SU-DHL-6 (cell line): ENCODE measurements around the gene NEGR1.

Source experiments
- H2AFZ ChIP-seq: fragments of 200-600 bp; sonication (generic); 2 replicates; pipeline ENCODE4 v1.6.1; 2014; ENCODE audit warnings: low read depth, mild to moderate bottlenecking, moderate library complexity, mixed read lengths, antibody characterized with exemption, low read length; ENCODE audit not compliant: severe bottlenecking
- H3F3A ChIP-seq: fragments of 200-600 bp; shearing (Covaris generic); 2 replicates; pipeline ENCODE4 v1.6.0; 2016; ENCODE audit warnings: antibody characterized with exemption, mild to moderate bottlenecking; ENCODE audit not compliant: insufficient read depth
- H3K27ac ChIP-seq: fragments of 200-600 bp; sonication (generic); 2 replicates; pipeline ENCODE4 v1.5.1; 2016; ENCODE audit warnings: low read depth, mild to moderate bottlenecking, low read length, moderate library complexity, mixed read lengths
- H3K27me3 ChIP-seq: fragments of 200-600 bp; sonication (generic), shearing (Covaris generic); 2 replicates; pipeline ENCODE4 v1.6.0; 2014; ENCODE audit warnings: mild to moderate bottlenecking, low read length
- H3K36me3 ChIP-seq: fragments of 200-600 bp; sonication (generic); 2 replicates; pipeline ENCODE4 v1.6.1; 2014; ENCODE audit warnings: mild to moderate bottlenecking, low read length, mixed read lengths
- H3K4me2 ChIP-seq: fragments of 300-600, 200-600 bp; shearing (Covaris generic), sonication (generic); 2 replicates; pipeline ENCODE4 v1.6.0; 2014; ENCODE audit warnings: low read length, low read depth, mild to moderate bottlenecking; ENCODE audit not compliant: poor library complexity, severe bottlenecking
- H3K4me3 ChIP-seq: fragments of 200-600 bp; sonication (generic); 2 replicates; pipeline ENCODE4 v1.5.1; 2014; ENCODE audit warnings: antibody characterized with exemption, low read length, mild to moderate bottlenecking, mixed read lengths; ENCODE audit not compliant: insufficient read depth, poor library complexity, severe bottlenecking
- H3K79me2 ChIP-seq: fragments of 200-600 bp; sonication (generic); 2 replicates; pipeline ENCODE4 v1.6.1; 2014; ENCODE audit warnings: mild to moderate bottlenecking, low read length, moderate library complexity; ENCODE audit not compliant: insufficient read depth
- H3K9ac ChIP-seq: fragments of 200-600 bp; sonication (generic); 2 replicates; pipeline ENCODE4 v1.7.0; 2014; ENCODE audit warnings: mild to moderate bottlenecking, low read length
- H3K9me2 ChIP-seq: fragments of 200-600 bp; sonication (generic); replicated peaks from 2 replicates; pipeline ENCODE4 v1.6.1; 2014; ENCODE audit warnings: low read length; ENCODE audit not compliant: insufficient read depth
- H3K9me3 ChIP-seq: fragments of 200-600 bp; sonication (generic); 2 replicates; pipeline ENCODE4 v1.6.1; 2014; ENCODE audit warnings: low read length, mixed read lengths; ENCODE audit not compliant: insufficient read depth
- H4K20me1 ChIP-seq: fragments of 200-600 bp; sonication (generic); 2 replicates; pipeline ENCODE4 v1.6.1; 2014; ENCODE audit warnings: low read depth, mild to moderate bottlenecking, antibody characterized with exemption, low read length, moderate library complexity, mixed read lengths
- EZH2phosphoT487 ChIP-seq: fragments of 200-600 bp; sonication (generic), shearing (Covaris generic); conservative IDR thresholded peaks from 2 replicates; pipeline ENCODE4 v1.6.1; 2018; ENCODE audit warnings: mild to moderate bottlenecking, antibody characterized with exemption, low read length, moderate library complexity, mixed read lengths
- TF ChIP-seq, protein P1 (sequence below): fragments of 200-600 bp; sonication (generic); IDR thresholded peaks from one replicate; pipeline ENCODE4 v1.5.1; 2017; ENCODE audit warnings: antibody characterized with exemption, mild to moderate bottlenecking, low read length, moderate library complexity; ENCODE audit not compliant: insufficient read depth, poor library complexity, severe bottlenecking

Gene NEGR1

GRCh38 chr1:71834601-71835441 lies 447.5 kb downstream of the NEGR1 start:
- Histone ChIP-seq H3K9me3 (no peaks in the 10 kb centered on the region), H3K9ac (no peak overlapping the region), H3K9me2 (no peaks in the 10 kb centered on the region), H3K79me2 (no peaks in the 10 kb centered on the region), H3K27ac (no peak overlapping the region), H4K20me1 (no peaks in the 10 kb centered on the region), H2AFZ (no peak overlapping the region), H3K27me3 (no peaks in the 10 kb centered on the region), H3F3A (no peaks in the 10 kb centered on the region), H3K4me3 (no peak overlapping the region), H3K4me2 (no peak overlapping the region), H3K36me3 (no peaks in the 10 kb centered on the region)
- TF ChIP-seq, protein P1, sequence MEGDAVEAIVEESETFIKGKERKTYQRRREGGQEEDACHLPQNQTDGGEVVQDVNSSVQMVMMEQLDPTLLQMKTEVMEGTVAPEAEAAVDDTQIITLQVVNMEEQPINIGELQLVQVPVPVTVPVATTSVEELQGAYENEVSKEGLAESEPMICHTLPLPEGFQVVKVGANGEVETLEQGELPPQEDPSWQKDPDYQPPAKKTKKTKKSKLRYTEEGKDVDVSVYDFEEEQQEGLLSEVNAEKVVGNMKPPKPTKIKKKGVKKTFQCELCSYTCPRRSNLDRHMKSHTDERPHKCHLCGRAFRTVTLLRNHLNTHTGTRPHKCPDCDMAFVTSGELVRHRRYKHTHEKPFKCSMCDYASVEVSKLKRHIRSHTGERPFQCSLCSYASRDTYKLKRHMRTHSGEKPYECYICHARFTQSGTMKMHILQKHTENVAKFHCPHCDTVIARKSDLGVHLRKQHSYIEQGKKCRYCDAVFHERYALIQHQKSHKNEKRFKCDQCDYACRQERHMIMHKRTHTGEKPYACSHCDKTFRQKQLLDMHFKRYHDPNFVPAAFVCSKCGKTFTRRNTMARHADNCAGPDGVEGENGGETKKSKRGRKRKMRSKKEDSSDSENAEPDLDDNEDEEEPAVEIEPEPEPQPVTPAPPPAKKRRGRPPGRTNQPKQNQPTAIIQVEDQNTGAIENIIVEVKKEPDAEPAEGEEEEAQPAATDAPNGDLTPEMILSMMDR = no peak
- no peak for TF ChIP-seq EZH2phosphoT487

DNA sequence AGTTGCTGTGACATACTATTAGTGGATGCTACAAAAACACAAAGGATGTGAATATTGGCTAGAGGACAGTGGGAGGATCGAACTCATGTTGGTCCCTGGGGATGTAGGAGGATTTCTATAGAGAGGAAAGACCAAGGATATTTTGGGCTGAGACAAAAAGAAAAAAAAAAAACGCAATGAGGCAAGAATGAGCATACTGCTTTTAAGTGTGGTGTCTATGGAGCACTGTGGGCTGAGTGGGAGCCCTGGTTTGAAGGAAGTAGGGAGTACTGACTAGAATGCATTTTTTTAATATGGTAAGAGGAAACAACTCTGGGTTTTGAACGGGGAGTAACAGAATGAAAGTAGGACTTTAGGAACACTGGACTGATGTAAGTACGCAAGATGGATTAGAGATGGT lies 450.7 kb downstream of the NEGR1 start:
- TF ChIP-seq, protein P1 = no peak
- TF ChIP-seq EZH2phosphoT487 = no peak

DNA sequence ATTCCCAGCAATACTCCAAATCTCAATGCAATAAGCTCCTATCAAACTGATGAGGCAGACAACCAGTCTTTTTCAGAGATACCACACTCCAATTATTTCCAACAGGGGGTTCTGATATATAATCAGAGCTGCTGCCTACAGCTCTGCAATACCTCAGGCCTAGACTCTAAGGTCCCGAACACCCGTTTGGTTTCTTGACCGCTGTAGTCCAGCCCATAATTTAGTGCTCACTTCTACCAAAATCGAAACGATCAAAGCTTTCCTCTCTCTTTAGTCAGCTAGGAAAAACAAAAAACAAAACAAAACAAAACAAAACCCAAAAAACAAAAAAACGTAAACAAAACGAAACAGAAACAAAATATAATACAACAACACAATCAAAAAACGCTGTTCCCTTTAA lies 453.0 kb downstream of the NEGR1 start:
- Histone ChIP-seq H3K9ac (no peak overlapping the region), H3K27me3 (no peaks in the 10 kb centered on the region), H3K4me3 (no peak overlapping the region), H3K9me2 (no peaks in the 10 kb centered on the region), H4K20me1 (no peaks in the 10 kb centered on the region), H3K27ac (no peak overlapping the region), H2AFZ (no peak overlapping the region), H3K9me3 (no peaks in the 10 kb centered on the region), H3F3A (no peaks in the 10 kb centered on the region), H3K79me2 (no peaks in the 10 kb centered on the region), H3K36me3 (no peaks in the 10 kb centered on the region), H3K4me2 (no peak overlapping the region)
- TF ChIP-seq, protein P1 = no peak
- TF ChIP-seq EZH2phosphoT487 = no peak

More for the DNA sequence above, 450.7 kb downstream of the NEGR1 start:
- no peaks in the 10 kb centered on the region for H3K79me2 ChIP-seq
- H3K9me2 ChIP-seq = no peaks in the 10 kb centered on the region
- H3K27me3 ChIP-seq = no peaks in the 10 kb centered on the region
- H2AFZ ChIP-seq = no peak overlapping the region
- H3K9me3 ChIP-seq = no peaks in the 10 kb centered on the region
- no peaks in the 10 kb centered on the region for H4K20me1 ChIP-seq
- H3K4me3 ChIP-seq = no peak overlapping the region
- H3K9ac ChIP-seq = no peak overlapping the region
- no peak overlapping the region for H3K4me2 ChIP-seq
- no peaks in the 10 kb centered on the region for H3F3A ChIP-seq
- H3K36me3 ChIP-seq = no peaks in the 10 kb centered on the region
- no peak overlapping the region for H3K27ac ChIP-seq
